BE2C (cell line): ENCODE results near the gene CLIC3.

ENCODE experiments used
- DNase-seq: peaks from one replicate; pipeline ENCODE4 v3.0.0-alpha.2; 2020
- H3K27me3 ChIP-seq: fragments of 250-450 bp; sonication (Bioruptor Pico); 2 replicates; pipeline ENCODE4 v1.5.1; 2020; ENCODE audit warnings: mild to moderate bottlenecking
- H3K36me3 ChIP-seq: fragments of 250-450 bp; sonication (Bioruptor Pico); 2 replicates; pipeline ENCODE4 v1.5.1; 2020; ENCODE audit warnings: mild to moderate bottlenecking
- H3K4me1 ChIP-seq: fragments of 250-450 bp; sonication (Bioruptor Pico); 2 replicates; pipeline ENCODE4 v1.5.1; 2020
- H3K4me3 ChIP-seq: 2 replicates; pipeline ENCODE4 v1.5.1; 2011; ENCODE audit warnings: low read depth, low read length
- H3K9me3 ChIP-seq: fragments of 250-450 bp; sonication (Bioruptor Pico); 2 replicates; pipeline ENCODE4 v1.5.1; 2020
- CTCF ChIP-seq: IDR thresholded peaks from 2 replicates; pipeline ENCODE4 v1.5.1; 2012; ENCODE audit warnings: mild to moderate bottlenecking, low read depth, low read length

CLIC3 gene

GRCh38 chr9:136962163-136962562 lies 34.2 kb downstream of the CLIC3 start:
- Histone ChIP-seq H3K27me3 (no peaks in the 10 kb centered on the region), H3K4me1 (no peaks in the 10 kb centered on the region)
- TF ChIP-seq CTCF = no peak

GRCh38 chr9:136961279-136962065 lies 34.9 kb downstream of the CLIC3 start:
- H3K36me3 ChIP-seq = no peaks in the 10 kb centered on the region
- no peak overlapping the region for H3K4me3 ChIP-seq
- TF ChIP-seq CTCF = no peak
- no peak for DNase-seq
- H3K27me3 ChIP-seq = no peaks in the 10 kb centered on the region
- no peaks in the 10 kb centered on the region for H3K4me1 ChIP-seq
- H3K9me3 ChIP-seq = no peaks in the 10 kb centered on the region

More at GRCh38 chr9:136962163-136962562, 34.2 kb downstream of the CLIC3 start:
- H3K36me3 ChIP-seq = no peaks in the 10 kb centered on the region
- no peak overlapping the region for H3K4me3 ChIP-seq
- no peaks in the 10 kb centered on the region for H3K9me3 ChIP-seq
- no peak for DNase-seq

- no peak for DNase-seq
- Histone ChIP-seq H3K9me3 (no peaks in the 10 kb centered on the region), H3K36me3 (no peaks in the 10 kb centered on the region), H3K4me1 (no peaks in the 10 kb centered on the region), H3K27me3 (no peaks in the 10 kb centered on the region), H3K4me3 (no peak overlapping the region)
- no peak for TF ChIP-seq CTCF
Observed at GRCh38 chr9:136960938-136961275, 35.5 kb downstream of the CLIC3 start.

- Histone ChIP-seq H3K27me3 (no peaks in the 10 kb centered on the region), H3K4me1 (no peaks in the 10 kb centered on the region)
- TF ChIP-seq CTCF = no peak
Observed at GRCh38 chr9:136960212-136960937, 36.0 kb downstream of the CLIC3 start.

GRCh38 chr9:136958898-136959850 lies 37.2 kb downstream of the CLIC3 start:
- no peaks in the 10 kb centered on the region for H3K4me1 ChIP-seq
- no peak overlapping the region for H3K4me3 ChIP-seq
- H3K27me3 ChIP-seq = no peaks in the 10 kb centered on the region
- H3K9me3 ChIP-seq = no peaks in the 10 kb centered on the region
- DNase-seq = no peak
- no peak for TF ChIP-seq CTCF
- no peaks in the 10 kb centered on the region for H3K36me3 ChIP-seq

More at GRCh38 chr9:136960212-136960937, 36.0 kb downstream of the CLIC3 start:
- no peaks in the 10 kb centered on the region for H3K9me3 ChIP-seq
- no peak for DNase-seq
- H3K36me3 ChIP-seq = no peaks in the 10 kb centered on the region
- H3K4me3 ChIP-seq = no peak overlapping the region
